ENCODE measurements around the gene FAM219A.
A peak's percentile ranks its signal among the peaks of the same experiment; 100 is the strongest.

The FAM219A gene

DNA sequence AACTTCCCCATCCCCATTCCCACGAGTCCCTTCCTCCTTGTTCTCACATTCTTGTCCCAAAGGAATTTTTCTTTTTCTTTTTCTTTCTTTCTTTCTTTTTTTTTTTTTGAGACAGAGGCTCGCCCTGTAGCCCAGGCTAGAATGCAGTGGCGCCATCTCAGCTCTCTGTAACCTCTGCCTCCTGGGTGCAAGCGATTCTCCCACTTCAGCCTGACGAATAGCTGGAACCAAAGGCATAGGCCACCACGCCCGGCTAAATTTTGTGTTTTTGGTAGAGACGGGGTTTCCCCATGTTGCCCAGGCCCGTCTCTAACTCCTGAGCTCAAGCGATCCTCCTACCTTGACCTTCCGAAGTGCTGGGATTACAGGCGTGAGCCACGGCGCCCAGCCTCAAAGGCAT is 986 bp upstream of the FAM219A start:
- TF ChIP-seq, protein P1, sequence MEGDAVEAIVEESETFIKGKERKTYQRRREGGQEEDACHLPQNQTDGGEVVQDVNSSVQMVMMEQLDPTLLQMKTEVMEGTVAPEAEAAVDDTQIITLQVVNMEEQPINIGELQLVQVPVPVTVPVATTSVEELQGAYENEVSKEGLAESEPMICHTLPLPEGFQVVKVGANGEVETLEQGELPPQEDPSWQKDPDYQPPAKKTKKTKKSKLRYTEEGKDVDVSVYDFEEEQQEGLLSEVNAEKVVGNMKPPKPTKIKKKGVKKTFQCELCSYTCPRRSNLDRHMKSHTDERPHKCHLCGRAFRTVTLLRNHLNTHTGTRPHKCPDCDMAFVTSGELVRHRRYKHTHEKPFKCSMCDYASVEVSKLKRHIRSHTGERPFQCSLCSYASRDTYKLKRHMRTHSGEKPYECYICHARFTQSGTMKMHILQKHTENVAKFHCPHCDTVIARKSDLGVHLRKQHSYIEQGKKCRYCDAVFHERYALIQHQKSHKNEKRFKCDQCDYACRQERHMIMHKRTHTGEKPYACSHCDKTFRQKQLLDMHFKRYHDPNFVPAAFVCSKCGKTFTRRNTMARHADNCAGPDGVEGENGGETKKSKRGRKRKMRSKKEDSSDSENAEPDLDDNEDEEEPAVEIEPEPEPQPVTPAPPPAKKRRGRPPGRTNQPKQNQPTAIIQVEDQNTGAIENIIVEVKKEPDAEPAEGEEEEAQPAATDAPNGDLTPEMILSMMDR (IDR thresholded peaks at IDR 0.05; ENCODE audit: low read depth, low read length, missing control alignments): no peak
- in situ Hi-C loops (cut with HindIII; ENCODE audit: low sequenced_read_pairs): no loop called here
- no peak overlapping the region for H3K4me3 ChIP-seq (ENCODE audit: low read depth, low read length)
- DNase-seq (ENCODE audit: low read depth): no peak

DNA sequence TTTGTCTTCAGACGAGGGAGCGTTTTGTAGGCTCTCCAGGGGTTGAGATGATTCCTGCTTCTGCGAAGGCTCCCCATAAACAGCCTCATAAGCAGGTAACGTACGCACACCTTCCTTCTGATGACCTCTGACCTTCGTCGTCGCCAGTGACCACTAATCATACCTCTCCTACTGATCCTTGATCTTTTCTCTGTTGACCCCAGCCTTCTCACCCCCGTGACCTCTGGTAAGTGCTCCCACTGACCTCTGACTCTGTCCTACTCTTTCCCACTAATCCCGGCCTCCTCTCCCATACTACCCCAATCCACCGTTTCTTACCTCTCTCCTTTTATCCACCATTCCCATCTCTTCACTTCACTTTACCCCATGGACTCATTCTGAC is 580 bp upstream of the FAM219A start:
- TF ChIP-seq, protein P1 (IDR thresholded peaks at IDR 0.05; ENCODE audit: low read depth, low read length, missing control alignments): no peak
- peak overlapping the region; percentile 77 for H3K4me3 ChIP-seq (ENCODE audit: low read depth, low read length)
- in situ Hi-C loops (cut with HindIII; ENCODE audit: low sequenced_read_pairs): no loop called here

DNA sequence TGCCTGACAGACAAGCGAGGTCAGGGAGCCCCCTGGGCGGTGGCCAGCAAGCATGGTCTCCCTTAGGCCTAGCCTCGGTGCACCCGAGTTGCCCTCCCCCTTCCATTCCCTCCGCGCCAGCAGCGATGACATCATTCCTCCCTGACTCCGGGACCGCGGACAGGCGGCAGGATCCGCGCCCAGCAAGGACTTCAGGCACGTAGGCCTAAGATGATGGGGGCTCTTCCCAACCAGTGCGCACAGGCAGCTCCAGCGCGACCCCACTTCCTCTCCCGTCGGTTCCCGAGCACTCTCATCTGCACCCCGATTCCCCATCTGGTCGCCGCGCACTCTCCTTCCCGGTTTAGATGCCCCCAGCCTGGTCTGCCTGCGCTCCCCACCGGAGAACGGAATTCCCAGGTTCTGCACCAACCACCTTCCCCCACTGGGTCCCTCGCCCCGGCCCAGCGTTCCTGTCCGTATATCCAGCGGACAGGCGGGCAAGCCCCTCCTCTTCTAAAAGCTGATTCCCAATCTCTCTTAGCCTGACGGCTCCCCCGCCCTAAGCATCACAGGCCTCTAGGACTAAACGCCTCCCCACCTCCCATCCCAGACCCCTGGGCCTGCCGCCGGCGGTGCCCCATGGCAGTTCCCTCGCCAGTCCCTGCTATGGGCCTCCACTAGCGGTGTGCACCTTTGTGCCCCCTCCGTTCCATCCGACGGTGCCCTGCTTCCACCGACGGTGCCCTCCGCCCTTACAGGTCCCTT is 931 bp downstream of the FAM219A start:
- TF ChIP-seq, protein P1 (IDR thresholded peaks at IDR 0.05; ENCODE audit: low read depth, low read length, missing control alignments): no peak
- in situ Hi-C loops (cut with HindIII; ENCODE audit: low sequenced_read_pairs): no loop called here
- H3K4me3 ChIP-seq (ENCODE audit: low read depth, low read length): peak overlapping the region; percentile 77
- no peak for DNase-seq (ENCODE audit: low read depth)

More for the DNA sequence above, 580 bp upstream of the FAM219A start:
- no peak for DNase-seq (ENCODE audit: low read depth)

GRCh38 chr9:34456746-34457145 is 1.6 kb downstream of the FAM219A start:
- TF ChIP-seq, protein P1 (IDR thresholded peaks at IDR 0.05; ENCODE audit: low read depth, low read length, missing control alignments): no peak
- peak overlapping the region; percentile 77 for H3K4me3 ChIP-seq (ENCODE audit: low read depth, low read length)
- no peak for DNase-seq (ENCODE audit: low read depth)
- in situ Hi-C loops (cut with HindIII; ENCODE audit: low sequenced_read_pairs): no loop called here

DNA sequence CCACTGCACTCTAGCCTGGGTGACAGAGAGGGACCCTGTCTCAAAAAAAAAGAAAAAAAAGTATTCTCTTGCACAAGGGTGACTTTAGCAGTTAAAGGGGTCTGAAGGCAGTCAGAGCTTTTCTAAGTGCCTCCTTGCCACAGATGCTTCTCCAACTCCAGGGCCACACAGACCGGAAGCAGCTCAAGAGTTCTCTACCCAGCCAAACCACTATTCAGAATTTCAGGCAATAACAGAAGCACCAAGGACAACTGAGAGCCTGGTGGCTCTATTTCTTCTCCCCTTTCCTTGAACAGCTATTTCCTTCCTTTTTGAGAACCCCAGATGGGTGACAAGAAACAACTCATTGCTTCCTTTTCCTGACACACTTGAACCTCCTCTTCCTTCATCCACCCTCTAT is 2.2 kb downstream of the FAM219A start:
- H3K4me3 ChIP-seq (ENCODE audit: low read depth, low read length): no peak overlapping the region
- in situ Hi-C loops (cut with HindIII; ENCODE audit: low sequenced_read_pairs): no loop called here
- no peak for DNase-seq (ENCODE audit: low read depth)
- TF ChIP-seq, protein P1 (IDR thresholded peaks at IDR 0.05; ENCODE audit: low read depth, low read length, missing control alignments): no peak

DNA sequence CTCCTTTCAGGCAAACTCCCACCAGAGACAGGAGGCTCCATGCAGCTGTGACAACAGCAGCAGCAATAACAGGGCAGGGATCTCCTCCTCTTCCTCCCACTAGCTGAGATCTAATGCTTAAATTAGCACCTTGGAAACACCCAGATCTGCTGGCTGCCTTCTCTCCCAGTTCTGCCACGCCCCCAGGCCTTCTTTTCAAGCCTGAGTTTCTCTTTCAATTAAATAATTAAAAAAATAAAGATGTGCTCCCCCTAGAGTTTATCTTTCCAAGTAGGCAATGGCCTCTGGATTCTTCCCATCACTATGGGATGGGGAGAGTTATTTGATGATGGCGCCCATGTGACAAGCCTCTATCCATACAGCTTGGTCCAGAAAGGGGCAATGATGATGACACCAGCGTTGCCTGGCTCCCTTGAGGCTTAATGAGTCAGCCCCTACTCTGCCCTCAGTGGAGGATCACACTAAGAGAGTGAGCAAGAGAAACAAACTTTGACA is 3.8 kb downstream of the FAM219A start:
- TF ChIP-seq, protein P1 (IDR thresholded peaks at IDR 0.05; ENCODE audit: low read depth, low read length, missing control alignments): peak; percentile 25
- DNase-seq (ENCODE audit: low read depth): no peak
- in situ Hi-C loops (cut with HindIII; ENCODE audit: low sequenced_read_pairs): no loop called here
- no peak overlapping the region for H3K4me3 ChIP-seq (ENCODE audit: low read depth, low read length)
